Activated gamma-delta T cell treated with anti-CD3 and anti-CD28 coated beads, Interleukin-2, amount 50 U/mL, for 16 hours (primary cell): Measurements from ENCODE around the gene PVR.
"Not testable (repeated sequence)": the region's sequence is repeated elsewhere in the genome, so short reads cannot be mapped to it uniquely, and the experiment has no call there.

Source experiments
- DNase-seq: peaks from one replicate; pipeline ENCODE4 v3.0.0-alpha.2; 2020; ENCODE audit warnings: low read depth

Gene PVR

DNA sequence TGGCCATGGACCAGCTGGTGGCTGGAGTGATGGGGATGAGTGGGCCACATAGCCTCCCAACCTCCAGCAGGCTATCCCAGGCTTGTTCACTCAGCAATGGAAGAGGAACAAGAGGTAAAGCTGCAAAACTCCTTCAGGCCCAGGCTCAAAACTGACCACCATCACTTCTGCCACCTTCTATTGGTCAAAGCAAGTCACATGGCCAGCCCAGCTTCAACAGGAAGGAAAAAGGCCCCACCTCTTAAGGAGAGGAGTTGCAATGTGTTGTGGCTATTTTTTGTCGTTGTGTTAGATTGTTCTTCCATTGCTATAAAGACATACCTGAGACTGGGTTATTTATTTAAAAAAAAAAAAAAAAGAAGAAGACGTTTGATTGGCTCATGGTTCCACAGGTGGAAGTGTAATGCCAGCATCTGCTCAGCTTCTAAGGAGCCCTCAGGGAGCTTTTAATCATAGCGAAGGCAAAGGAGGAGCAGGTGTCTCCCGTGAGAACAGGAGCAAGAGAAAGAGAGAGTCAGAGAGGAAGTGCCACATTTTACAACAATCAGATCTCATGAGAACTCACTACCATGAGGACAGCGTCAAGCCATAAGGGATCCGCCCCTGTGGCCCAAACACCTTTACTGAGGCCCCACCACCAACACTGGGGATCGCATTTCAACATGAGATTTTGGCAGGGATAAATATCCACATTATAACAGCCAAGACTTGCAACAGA lies 24.9 kb upstream of the PVR start:
- DNase-seq = no peak

- DNase-seq = no peak
These were observed 23.0 kb upstream of the PVR start for GRCh38 chr19:44620667-44621066.

- no peak for DNase-seq
These were observed 22.3 kb upstream of the PVR start for GRCh38 chr19:44621367-44621766.

DNA sequence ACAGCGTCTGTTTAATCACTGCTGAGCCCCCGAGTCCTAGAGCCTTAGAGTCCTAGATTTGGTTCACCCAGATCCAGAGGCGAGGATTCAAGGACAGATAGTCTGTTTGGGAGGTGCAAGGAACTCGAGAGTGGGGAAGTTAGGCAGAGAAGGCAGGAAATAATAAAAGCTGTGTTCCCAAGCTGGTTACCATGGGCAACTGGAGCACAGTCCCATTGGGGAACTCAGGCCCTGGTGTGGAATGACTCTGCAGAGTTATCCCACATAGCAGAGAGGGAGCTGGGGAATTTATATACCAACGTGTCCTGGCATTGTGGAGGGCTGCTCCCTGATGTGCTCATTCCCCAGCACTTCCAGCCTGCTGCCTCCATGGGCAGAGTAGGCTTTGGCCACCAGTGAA lies 20.6 kb upstream of the PVR start:
- DNase-seq = no peak

DNA sequence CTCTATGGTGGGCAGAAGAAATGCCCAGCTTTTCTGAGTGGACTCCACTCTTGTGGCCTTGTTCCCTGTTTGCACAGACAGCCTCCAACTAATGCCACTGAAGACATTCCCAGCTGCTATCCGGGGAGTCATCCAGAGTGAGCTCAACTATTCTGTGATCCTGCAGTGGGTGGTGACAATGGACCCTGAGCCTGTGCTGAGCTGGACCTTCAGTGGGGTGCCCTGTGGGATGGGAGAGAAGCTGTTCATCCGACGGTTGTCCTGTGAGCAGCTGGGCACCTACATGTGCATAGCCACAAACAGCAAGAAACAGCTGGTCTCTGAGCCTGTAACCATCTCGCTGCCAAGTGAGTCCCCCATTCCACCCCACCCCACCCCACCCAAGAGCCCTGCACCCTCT lies 20.1 kb upstream of the PVR start:
- no peak for DNase-seq

- no peak for DNase-seq
These were observed 18.8 kb upstream of the PVR start for GRCh38 chr19:44624840-44625354.

- DNase-seq = not testable (repeated sequence)
These were observed 18.1 kb upstream of the PVR start for GRCh38 chr19:44625637-44626036.

DNA sequence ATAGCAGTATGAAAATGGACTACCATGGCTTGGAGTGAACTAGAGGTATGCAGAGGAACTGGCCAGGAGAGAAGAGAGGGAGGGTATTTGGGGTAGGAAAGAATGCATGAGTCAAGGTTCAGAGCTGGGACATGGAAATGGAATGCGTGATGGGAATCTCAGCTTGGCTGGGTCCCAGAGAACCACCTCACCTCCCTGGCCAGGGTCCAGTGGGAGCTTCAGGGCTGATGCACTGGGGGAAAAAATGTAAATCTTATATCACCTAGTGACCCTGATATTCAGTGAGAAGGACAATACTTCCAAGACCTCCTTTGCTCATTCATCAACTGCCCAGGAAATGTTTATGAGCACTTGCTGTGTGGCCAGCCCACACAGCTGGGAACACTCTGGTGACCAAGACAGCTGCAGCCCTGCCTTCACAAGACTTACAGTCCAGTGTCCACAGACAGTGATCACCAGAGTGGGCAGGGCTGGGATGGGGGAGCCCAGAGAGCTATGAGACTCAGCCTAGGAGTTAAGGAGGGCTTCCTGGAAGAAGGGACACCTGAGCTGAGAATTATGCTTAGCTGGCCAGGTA lies 17.6 kb upstream of the PVR start:
- no peak for DNase-seq

GRCh38 chr19:44627631-44628030 lies 16.1 kb upstream of the PVR start:
- no peak for DNase-seq

DNA sequence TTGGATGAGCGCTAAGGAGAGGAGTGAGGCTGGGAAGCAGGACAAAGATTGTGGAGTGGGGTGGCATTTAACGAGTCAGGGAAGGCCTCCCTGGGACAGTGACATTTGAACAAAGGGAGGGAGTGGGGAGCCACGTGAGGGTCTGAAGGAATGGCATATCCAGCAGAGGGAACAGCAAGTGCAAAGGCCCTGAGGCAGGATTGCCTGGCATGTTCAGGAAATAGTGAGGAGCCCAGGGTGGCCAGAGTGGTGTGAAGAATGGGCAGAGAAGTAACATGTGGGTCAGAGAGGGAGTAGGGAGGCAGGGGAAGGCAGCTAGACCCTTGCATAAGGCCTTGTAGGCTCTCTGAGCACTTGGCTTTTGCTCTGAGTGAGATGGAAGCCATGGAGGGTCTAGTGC lies 14.9 kb upstream of the PVR start:
- no peak for DNase-seq

DNA sequence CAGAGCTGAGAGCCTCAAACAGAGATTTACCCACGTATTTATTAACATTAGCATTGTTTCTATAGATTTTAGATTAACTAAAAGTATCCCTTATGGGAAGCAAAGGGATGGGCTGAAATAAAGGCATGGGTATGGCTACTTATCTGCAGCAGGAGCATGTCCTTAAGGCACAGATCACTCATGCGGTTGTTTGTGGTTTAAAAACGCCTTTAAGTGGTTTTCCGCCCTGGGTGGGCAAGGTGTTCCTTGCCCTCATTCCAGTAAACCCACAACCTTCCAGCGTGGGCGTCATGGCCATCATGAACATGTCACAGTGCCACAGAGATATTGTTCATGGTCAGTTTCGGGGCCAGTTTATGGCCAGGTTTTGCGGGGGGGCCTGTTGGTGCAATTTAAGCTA lies 12.1 kb upstream of the PVR start:
- not testable (repeated sequence) for DNase-seq

GRCh38 chr19:44634058-44634457 lies 9.7 kb upstream of the PVR start:
- not testable (repeated sequence) for DNase-seq

DNA sequence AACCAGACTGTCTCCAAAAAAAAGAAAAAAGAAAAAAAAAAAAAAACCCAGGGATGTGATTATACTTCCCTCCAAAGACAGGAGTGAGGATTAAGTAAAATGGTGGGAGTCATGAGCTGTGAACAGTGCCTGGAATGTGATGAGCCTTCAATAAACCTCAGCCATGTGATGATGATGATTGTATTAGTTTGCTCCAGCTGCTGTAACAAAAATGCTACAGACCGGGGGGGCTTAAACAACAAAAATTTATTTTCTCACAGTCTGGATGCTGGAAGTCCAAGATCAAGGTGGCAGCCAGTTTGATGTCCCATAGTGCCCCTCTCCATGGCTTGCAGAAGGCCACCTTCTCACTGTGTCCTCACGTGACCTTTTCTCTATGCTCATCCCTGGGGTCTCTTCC lies 8.9 kb upstream of the PVR start:
- no peak for DNase-seq

DNA sequence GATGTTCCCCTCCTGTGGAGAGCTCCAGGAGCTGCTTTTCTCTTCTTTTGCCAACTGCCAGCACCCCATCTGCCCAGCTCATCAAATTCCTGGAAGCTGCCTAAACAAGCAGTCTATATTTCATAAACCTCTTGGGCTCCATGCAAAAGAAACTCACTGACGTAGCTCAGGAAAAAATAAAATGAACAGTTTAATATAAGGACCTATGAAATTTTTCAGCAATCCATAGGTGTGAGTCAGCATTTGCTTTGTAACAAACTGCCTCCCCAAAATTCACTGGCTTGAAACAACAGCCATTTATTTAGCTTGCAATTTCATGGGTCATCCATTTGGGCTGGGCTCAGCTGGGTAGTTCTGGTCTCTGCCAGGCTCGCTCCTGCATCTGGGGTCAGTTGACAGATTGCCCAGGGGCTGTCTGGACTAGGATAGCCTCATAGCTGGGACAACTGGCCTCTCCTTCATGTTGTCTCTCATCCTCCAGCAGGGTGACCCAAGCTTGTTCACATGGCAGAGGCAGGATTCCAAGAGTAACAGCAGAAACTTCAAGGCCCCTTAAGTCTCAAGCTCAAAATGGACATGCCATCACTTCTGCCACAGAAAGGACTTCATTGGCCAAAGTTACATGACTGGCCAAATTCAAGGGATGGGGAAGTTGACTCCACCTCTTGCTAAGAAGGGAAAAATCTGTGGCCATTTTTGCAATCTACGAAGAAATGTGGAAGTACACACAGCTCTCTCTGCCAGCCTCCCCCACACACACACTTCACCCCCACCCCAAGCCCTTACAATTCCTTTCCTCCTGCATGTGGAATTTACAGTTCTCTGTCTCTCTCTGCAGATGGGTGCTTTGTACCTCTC lies 7.9 kb upstream of the PVR start:
- no peak for DNase-seq

DNA sequence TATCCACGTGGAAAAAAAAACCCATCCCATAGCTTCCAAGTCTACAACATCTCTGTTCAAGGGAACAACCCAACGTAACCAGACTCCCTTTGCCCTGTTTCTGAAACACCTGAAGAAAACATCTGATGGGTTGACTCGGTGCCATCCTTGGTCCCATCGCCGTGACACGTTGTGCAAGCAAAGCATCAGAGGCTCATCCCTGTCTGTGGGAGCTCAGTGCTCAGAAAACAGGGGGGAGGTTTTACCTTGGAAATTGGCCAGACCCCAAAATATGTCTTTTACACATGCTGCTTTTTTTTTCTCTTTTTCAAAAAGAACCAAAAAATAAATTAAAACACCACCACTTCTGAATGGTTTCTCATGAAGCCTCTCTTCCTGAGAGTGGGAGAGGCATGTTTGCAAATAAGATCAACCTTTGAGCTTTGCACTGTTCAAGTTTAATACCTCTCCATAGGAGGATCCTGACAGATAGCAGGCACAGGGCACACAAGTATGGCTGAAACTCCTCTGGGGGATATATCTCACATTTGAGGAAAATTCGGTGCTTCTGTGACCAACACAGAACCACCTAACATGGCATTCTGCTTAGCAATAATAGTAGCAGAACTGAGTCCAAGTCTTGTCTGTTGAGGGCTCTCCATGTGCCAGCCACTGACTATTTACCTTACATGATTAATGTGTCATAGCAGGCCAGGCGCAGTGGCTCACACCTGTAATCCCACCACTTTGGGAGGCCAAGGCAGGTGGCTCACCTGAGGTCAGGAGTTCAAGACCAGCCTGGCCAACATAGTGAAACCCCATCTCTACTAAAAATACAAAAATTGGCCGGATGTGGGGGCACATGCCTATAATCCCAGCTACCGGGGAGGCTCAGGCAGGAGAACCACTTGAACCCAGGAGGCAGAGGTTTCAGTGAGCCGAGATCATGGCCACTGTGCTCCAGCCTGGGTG lies 7.0 kb upstream of the PVR start:
- DNase-seq = no peak

DNA sequence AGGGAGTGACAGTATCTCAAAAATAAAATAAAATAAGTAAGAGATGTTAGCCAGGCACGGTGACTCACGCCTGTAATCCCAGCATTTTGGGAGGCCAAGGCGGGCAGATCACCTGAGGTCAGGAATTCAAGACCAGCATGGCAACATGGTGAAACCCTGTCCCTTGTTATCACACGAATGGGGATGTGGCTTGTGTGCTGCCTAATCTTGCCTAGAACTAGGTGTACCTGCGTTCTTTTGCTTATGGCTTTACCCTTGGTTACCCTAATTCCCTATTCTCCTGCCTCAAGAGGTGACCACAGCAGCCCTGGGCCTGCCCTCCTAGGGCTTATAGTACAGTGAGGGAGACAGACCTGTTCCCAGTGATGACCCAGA lies 6.3 kb upstream of the PVR start:
- DNase-seq = no peak

- DNase-seq = no peak
These were observed 3.2 kb upstream of the PVR start for GRCh38 chr19:44640518-44640917.

DNA sequence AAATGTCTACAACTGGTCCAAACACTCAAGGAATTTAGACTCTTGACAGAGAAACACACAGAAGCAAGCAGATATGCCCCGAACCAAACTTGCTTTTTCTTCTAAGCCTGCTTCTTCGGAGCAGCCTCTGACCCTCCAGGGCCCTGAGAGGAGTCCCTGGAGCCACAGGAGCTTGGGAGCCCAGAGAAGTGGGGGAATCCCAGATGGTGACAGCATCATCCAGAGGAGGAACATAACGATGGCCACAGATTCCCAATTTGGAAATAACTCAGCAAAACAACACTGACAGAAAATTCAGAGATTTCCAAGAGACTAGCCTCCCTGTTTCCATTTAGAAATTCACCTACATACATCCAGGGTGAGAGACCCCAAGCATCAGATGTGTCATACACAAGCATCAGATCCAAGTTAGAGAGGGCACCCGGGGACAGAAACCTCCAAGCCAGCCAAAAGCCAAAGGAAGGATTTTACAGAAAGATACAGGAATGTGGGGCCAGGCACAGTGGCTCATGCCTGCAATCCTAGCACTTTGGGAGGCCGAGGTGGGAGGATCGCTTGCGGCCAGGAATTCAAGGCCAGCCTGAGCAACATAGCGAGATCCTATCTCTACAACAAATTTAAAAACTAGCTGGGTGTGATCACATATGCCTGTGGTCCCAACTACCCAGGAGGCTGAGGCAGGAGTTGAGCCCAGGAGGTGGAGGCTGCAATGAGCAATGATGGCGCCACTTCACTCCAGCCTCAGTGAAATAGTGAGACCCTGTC lies 2.0 kb upstream of the PVR start:
- no peak for DNase-seq

DNA sequence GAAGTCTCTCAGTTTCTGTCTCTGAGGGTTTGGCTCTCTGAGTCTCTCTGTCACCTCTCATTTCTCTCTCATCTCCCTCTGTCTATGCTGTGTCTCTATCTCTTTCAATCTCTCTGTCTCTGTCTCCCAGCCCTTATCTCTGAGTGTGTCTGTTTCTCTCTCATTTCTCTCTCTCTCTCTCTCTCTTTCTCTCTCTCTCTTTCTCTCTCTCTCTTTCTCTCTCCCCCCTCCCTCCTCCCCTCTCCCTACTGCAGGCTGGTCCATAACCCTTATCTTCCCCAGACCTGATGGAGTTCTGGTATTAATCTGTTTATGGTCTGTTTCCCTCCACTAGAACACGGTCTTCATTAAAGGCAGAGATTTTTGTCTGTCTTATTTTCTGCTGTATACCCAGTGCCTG lies 1.3 kb upstream of the PVR start:
- no peak for DNase-seq

GRCh38 chr19:44644402-44645016 lies 799 bp downstream of the PVR start:
- DNase-seq = no peak
